AG09319 (cell line): Measurements from ENCODE around the gene SNRPD1.
"Not testable (repeated sequence)": the region's sequence is repeated elsewhere in the genome, so short reads cannot be mapped to it uniquely, and the experiment has no call there.

Source experiments
- DNase-seq: peaks from one replicate; pipeline ENCODE4 v3.0.0-alpha.2; 2010; ENCODE audit warnings: low read depth; ENCODE audit errors: extremely low read depth
- TF ChIP-seq, protein P1 (sequence below): IDR thresholded peaks from 2 replicates; pipeline ENCODE4 v1.5.1; 2011; ENCODE audit warnings: low read depth, mild to moderate bottlenecking, inconsistent platforms, low read length, moderate library complexity

SNRPD1 gene

GRCh38 chr18:21629089-21629832 lies 17.1 kb downstream of the SNRPD1 start:
- DNase-seq = no peak
- TF ChIP-seq, protein P1, sequence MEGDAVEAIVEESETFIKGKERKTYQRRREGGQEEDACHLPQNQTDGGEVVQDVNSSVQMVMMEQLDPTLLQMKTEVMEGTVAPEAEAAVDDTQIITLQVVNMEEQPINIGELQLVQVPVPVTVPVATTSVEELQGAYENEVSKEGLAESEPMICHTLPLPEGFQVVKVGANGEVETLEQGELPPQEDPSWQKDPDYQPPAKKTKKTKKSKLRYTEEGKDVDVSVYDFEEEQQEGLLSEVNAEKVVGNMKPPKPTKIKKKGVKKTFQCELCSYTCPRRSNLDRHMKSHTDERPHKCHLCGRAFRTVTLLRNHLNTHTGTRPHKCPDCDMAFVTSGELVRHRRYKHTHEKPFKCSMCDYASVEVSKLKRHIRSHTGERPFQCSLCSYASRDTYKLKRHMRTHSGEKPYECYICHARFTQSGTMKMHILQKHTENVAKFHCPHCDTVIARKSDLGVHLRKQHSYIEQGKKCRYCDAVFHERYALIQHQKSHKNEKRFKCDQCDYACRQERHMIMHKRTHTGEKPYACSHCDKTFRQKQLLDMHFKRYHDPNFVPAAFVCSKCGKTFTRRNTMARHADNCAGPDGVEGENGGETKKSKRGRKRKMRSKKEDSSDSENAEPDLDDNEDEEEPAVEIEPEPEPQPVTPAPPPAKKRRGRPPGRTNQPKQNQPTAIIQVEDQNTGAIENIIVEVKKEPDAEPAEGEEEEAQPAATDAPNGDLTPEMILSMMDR = no peak

DNA sequence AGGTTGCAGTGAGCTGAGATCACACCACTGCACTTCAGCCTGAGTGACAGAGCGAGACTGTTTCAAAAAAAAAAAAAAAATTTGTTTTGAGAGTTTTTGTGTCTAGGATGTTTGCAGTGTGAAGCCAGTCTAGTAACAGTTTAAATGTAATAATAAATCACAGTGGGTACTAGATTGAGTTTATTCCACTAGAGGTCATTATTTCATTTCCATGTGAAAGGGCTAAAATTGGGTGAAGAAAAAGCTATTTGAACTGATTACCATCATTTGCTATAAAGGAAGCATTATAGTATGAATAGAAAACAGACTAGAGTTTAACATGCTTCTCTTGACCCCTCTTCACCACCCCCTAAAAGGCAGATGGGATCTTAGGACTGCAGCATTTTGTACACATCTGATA lies 20.3 kb downstream of the SNRPD1 start:
- TF ChIP-seq, protein P1 = no peak

GRCh38 chr18:21634588-21635199 lies 22.6 kb downstream of the SNRPD1 start:
- no peak for DNase-seq
- TF ChIP-seq, protein P1 = no peak

More for the DNA sequence above, 20.3 kb downstream of the SNRPD1 start:
- no peak for DNase-seq

GRCh38 chr18:21636769-21637168 lies 24.7 kb downstream of the SNRPD1 start:
- TF ChIP-seq, protein P1 = no peak
- DNase-seq = no peak

DNA sequence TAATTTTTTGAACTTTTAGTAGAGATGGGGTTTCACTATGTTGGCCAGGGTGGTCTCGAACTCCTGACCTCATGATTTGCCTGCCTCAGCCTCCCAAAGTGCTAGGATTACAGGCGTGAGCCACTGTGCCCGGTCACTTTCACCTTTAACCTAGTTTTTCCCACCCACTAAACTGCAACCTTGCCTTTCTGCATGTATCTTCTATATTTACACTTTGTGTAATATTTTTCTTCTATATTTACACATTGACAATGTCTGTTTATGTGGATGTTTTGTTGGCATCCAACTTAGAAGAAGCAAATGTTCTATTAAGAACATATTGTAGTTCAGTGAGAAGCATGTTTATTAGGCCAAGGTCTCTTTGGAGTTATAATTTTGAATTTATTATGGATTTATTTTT lies 26.7 kb downstream of the SNRPD1 start:
- DNase-seq = no peak
- TF ChIP-seq, protein P1 = no peak

GRCh38 chr18:21640375-21640774 lies 28.3 kb downstream of the SNRPD1 start:
- DNase-seq = not testable (repeated sequence)

- DNase-seq = no peak
- TF ChIP-seq, protein P1 = no peak
Measured at GRCh38 chr18:21650311-21650710, 38.2 kb downstream of the SNRPD1 start.
